ENCODE results near the gene PARD3B.

The PARD3B gene

DNA sequence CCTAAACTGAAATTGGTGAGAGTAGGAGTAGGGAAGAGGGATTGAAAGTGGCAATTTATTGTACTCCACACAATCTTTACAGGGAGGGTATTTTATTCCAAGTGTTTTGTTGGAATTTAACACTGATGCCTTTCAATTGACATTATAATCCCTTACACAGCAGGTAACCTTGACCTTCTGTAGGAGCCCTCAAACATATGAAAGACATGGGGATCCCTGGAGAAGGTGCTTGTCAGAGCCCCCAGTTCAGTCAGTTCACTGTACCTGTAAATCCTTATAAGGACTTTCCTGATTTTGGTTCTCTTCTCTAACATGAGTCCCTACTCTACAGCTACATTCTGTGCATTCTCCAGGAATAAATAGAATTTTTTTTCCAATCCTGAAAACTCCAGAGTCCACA lies 752.1 kb downstream of the PARD3B start:
- DNase-seq, result no peak

DNA sequence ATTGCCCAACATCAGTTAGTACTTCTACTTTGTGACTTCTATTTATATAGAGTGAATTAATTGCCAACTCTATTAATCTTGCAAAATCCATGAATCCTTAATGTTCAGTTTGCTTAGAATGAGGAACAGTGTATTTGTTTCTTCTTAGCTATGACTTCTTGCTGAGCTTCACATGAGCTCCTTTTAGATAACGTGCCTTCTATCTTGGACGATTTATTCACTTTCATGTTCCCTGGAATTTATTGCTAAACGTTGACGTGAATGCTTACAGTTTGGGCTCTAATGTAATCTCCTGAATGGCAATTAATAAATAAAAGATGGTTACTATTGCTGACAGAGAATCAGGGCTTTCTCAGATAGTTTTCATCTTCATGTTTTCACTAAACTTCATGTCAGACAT lies 752.6 kb downstream of the PARD3B start:
- no peak for DNase-seq

DNA sequence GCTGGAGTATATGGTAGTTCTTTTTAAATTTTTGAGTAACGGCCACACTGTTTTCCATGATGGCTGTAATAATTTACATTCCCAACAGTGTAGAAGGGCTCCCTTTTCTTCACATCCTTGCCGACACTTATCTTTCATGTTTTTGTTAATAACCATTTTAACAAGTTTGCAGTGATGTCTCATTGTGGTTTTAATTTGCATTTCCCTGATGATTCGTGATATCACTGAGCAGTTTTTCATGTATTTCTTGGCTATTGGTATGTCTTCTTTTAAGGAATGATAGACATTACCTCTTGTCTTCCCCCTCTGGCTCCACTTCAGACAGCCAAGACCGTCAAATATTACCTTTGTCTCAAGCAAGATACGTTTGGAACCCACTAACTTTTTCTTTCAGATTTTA lies 765.9 kb downstream of the PARD3B start:
- DNase-seq, result no peak

DNA sequence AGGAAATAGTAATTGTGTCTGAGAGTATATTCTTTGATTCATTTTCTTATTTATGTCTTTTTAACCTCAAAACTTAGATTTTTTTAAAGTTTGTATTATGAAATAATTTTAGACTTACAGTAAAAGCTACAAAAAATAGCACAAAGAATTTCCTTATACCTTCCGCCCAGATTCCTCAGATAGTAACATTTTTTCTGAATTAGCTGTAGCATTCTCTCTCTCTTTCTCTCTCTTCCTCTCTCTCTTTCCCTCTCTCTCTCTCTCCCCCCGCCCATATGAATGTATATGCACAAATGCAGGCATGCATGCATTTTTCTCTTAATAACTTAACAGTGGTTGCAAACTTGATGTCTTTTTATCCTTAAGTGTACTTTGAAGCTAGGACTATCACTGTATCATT lies 776.0 kb downstream of the PARD3B start:
- no peak for DNase-seq

DNA sequence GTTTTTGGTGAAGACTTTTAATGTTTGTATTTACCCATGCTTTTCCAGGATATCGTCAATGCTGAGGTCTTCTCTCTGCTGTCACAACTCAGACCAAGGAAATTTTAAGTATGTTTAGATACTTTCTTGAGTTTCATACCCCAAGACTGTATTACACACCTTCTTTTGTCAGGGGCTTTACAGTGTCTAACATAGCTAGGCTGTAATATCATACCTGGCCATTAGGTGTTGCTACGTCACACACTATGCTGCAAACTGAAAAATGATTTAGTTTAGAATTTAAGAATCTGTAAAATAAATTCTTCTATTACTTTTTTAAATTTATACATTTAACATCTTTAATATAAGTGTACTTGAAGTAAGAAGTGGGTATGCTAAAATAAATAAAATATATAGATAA lies 778.7 kb downstream of the PARD3B start:
- no peak for DNase-seq

DNA sequence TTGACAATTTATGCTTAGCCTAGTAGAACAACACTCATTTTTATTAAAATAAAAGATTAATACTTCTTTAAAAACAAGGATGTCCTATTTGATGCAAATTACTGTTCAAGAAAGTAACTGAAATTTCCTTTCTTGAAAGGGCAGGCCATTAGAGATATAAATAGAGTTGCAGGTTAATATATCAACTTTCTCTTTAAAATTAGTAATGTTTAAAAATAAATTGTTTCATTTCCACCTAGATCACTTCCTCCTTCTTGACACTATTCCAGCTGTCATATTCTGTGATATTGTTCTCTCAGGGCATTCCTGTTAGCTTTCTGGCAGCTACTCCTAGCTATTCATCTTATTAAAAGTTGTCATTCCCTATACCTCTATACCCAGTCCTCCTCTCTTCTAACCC lies 779.1 kb downstream of the PARD3B start:
- DNase-seq, result no peak

DNA sequence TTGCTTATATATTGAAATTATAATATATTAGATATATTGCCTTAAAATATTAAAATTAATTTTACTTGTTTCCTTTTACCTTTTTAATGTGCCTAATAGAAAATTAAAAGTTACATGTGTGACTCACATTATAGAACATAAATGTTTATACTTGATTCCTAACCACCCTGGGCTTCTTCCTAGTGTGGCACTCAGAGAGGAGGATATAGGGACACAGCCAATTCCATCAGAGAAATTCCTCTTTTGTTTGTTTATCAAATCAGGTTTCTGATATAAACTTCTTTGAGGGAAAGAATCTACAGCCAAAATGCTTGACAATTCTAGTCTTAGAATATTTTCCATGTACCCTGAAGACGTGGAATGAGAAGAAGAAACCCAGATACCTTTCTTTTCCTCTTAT lies 788.1 kb downstream of the PARD3B start:
- DNase-seq, result no peak

DNA sequence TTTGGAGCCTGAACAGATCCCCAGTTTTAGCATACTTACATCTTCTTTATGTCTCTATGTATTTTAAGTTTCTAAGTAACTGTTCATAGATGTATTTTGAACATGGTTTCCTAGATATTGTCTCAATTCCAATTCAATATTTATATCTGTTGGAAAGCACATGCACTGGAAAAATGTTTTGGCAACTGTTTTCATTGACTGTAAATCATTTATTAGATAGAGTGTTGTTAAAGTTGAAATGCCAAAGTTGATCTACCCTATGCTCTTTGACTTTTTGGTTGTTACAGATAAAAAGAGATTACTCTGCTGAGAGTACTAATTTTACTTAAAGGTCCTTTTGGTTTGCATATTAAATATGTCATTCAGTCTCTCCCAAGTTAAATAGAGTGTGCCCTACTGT lies 792.0 kb downstream of the PARD3B start:
- no peak for DNase-seq

DNA sequence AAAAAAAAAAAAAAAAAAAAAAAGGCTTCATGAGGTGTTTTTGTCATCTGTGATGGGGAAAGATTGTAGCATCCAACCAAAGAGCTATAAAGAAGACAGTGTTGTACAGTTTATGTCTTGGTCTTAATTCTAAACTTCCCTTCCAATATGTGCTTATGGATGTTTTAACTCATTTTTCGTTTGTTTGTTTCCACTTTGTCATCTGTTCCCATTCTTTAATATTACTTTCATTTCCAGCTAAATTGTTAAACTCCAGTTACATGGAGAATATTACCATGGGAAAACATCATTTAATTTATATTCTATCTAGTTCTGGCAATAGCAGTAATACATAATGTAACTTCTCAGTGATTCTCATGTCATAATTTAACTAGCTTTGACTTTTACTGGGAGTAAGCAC lies 792.9 kb downstream of the PARD3B start:
- DNase-seq, result no peak

DNA sequence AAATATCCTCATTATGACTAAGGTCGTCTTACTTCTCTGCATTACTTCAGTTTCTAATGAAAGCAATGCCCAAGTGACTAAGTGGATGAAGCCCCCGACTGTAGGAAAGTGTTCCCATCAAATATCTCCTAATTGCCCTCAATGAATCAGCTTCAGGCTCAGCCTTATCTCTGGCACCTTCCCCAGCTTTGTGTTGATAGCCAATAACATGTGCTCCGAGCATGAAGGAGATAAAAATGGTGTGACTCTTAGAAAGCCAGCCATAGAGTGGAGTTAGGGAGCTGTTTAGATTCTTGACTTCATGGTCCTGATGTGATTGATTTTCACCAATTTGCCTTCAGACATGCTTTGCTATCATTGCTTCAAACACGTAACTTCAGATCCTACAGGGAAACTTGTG lies 797.8 kb downstream of the PARD3B start:
- DNase-seq, result no peak

DNA sequence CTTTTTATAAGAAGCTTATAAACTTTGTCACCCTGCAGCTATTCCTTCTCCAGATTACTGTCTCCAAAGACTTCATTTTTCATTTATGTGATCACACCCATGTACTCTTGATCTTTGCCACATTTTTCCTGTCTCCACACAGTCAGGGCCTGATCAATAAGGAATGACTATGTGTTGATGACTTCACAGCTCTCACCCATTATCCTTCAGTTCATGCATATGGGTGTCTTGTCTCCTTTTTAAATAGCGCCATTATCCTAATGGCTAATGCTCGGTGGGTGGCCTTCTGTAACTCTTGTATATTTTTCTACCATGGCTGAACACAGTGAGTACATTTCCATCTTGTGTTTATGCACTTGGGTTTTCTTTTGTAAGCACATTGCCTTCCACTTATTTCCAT lies 801.4 kb downstream of the PARD3B start:
- no peak for DNase-seq

DNA sequence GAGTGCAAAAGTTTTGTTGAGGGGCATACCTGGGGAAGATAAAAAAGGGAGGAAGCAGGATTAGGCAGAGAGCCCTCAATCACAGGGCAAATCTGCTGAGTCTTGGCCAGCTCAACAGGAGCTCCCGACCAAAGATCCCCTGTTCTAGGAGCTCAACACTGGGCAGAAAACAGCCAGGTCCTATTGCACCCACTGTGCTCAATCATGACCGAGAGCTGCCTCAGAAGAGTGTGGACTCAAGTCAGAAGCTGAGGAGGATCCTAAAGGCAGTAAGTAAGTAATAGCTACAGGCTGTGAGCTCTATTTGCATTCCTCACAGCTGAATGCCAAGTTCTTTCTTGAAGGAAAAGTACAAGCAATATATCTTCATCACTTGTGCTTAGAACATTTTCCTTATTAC lies 802.6 kb downstream of the PARD3B start:
- DNase-seq, result no peak

DNA sequence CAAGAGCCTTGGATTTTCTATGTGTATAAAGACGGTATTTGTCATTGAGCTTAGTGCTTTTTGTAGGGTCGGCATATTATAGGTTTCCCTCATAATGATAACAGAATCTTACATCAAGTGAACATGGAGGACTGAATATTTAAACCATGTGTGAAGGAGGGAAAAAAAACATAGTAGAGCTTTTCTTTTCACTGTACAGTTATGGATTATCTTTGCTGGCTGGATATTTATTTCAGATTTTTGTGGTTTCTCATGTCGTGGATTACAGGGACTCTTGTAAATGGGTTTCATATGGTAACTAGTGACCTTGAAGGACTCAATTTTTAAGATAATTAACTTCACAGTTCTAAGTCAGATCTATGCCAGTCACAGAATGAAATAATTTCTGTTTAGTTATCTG lies 806.8 kb downstream of the PARD3B start:
- no peak for DNase-seq

DNA sequence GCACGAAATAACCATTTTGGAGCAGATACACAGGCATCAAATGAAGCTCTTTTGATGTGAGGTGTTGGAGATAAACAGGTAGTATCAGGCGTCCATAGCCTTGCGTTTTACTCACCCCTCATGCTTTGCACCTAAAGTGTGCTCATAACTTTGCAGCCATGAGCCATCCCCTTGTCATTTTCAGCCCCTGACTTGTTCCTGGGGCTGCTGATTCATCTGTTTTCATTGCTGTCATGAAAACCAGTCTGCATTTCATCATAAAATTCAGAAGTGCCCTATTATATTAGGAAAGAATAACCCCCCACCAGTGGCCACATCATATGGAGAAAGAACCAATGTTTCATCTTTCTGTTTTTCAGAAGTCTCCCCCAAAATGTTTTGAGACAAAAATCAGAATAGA lies 807.3 kb downstream of the PARD3B start:
- no peak for DNase-seq

DNA sequence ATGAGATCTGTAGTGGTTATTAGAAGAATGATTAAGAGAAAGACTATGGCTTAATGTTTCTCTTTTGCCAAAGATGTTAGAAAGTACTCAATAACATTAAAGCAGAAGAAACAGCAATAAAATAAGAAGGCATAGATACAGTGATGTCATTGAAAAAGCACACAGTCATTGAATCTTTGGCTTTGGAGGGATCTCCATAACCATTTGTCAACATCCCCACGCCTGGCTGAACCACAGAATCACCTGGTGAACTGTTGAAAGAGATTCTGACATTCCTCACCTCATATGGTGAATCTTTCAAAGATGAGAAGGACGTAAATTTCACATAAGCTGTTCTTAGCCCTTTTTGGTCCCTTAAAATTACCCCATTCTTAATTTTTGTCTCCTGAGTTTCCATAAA lies 812.5 kb downstream of the PARD3B start:
- DNase-seq, result no peak

DNA sequence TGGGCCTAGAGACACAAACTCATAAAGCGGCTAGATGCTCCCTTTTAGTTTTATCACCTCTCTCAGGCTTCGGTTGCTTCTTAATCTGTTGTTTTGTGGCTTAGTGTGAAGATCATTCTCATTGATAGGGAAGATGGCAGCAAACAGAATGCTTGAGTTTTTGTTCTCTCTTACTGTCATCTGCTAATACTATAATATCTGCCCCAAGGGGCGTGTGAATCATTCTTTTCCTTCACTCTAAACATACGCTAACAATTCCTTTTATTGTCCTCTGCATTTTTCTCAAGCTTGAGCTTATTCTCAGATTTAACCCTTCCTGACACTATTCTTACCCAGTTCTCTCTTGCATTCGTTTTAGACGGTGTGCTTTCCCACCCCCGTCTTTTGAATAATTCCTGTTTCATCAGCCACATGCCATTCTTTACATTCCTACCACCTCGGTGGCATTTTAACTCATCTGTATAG lies 813.1 kb downstream of the PARD3B start:
- no peak for DNase-seq

DNA sequence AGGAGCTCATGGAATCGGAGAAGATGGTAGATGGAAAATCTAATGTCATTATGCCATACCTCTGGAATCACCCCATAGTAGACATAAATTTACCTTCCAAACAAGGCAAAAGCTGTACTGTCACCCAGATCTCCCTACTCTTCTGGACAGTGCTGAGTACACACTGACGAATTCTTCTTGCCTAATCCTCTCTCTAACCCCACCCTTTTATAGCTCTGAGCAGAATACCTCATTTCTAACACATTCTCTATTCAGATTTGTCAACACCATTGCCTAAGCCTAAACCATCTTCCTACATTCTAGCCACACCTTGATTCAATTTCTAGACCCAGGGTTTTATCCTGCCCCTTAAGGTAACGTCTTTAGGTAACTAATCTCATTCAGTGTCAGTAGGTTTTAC lies 816.0 kb downstream of the PARD3B start:
- no peak for DNase-seq

DNA sequence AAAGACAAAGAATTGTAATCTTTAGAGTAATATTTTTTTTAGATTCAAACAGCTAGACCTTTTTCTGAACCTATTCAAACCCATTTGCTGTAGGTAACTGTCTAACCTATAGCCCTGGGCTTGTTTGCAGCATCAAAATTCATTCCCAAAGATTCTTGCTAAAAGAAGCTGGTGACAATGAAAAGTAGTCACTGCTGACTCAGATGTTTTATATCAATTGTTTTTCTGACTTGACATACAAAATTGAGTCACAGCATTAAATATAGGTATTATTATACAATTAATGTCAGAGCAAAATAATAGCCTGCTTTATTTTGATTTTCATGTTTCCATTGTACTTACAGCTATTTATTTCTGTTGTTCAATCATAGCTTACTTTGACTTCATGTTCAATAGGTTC lies 816.7 kb downstream of the PARD3B start:
- no peak for DNase-seq

DNA sequence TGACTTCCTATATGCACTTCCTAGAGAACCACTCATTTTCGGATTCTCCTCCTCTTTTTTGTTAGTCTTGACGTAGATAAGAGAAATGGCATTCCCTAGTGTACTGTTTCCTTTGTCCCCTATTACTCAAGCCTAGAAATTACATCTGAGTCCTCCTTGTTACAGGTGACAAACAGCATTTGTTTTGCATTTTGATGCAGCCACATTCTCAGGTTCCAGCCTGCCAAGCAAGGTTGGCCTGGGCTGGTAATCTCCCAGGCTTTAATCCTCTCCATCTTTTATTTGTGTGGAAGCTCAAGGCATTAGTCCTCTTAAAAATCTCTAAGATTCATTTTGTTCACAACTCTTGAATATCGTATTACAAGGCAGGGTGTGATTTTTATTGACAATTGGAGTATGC lies 819.0 kb downstream of the PARD3B start:
- peak; percentile 41 for DNase-seq

DNA sequence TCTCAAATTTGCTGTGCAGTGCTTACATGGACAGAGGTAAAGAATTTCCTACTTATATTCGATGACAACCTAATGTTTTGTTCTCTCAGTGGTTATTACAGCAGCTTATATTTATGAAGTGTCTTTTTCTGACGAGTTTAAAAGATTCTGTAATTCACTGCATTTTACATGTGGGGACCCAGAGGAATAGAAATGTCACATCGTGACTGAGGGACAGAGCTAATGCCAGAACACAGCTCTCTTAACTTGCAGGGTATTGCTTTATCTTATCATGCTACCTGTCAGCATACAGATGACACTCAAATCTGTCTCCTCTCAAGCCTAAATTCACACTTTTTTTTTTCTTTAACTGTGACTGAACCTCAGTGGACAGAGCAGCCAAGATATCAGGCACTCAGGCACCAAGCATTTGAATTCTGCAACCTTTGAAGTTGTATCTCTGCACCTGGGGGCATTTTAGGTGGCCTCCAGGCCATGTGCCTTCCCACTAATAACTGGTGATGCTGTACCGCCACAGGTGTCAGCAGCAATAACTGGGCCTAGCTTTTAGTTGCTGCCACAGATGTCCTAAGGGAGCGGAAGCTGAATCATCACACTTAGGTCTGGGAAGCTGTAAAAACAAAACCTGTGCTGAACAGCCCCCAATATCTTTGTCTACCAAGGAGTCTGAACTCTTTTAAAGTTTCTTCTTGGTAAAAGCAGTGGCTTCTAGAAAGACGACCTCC lies 821.2 kb downstream of the PARD3B start:
- no peak for DNase-seq

DNA sequence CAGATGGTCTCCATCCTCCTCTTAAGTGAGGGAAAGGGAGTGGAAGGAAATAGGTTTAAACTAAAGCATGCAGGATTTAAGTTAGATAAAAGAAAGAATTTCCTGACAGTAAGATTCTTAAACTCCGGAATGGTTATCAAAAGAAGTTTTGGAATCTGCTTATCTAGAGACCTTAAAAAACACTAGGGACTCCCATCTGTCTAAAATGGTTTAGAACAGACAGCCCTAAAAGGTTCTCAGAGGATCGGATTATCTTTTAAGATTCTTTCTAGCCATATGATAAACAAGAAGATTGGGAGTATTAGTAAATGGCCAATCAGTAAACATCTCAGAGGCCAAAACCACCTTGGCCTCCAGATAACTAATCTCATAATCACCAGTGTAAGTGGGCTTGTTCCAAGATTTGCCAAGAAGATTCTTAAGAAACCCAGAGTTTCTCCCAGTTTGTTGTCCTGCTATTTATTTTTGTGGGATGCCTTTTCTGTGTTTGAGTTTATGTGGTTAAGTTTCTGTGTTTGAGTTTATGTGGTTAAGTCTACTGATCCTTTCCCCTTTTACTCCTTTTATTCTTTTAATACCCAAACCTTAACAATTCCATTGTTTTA lies 822.2 kb downstream of the PARD3B start:
- DNase-seq, result no peak

DNA sequence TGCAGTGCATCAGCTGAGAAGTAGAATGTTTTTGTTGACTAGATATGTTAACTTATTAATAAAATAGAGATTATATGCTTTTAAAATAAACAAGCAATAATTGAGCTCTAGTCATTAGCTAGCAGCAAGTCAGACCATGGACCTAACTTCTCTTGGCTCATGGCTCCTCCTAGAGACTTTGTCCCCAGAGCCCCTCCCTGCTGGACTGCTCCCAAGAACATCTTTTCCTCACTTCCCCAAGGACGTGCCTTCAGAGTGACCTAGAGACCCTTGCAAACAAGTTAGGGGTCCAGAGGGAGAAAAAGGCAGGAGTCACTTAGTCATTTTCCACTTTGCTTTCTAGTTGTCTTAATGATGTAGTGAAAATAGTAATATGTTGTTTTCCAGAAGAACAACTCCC lies 824.5 kb downstream of the PARD3B start:
- DNase-seq, result no peak

DNA sequence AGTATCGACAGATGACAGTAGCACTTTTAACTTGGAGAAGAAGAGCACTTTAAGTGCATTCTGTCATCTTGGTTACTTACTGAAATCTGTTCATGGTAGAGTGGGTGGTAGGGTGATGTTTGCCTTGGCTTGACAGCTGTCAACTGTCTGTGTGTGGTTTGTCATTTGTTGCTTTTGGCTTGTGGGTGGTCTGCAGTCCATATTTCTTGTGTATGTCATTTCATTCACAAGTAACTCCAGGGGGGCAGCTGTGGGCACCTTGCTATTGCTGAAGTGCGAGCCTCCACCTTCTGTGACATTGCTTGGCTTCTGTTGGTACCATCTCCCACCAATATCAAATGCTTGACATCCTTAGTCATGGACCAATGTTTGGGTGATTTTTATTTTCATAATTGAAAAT lies 825.5 kb downstream of the PARD3B start:
- DNase-seq, result no peak

DNA sequence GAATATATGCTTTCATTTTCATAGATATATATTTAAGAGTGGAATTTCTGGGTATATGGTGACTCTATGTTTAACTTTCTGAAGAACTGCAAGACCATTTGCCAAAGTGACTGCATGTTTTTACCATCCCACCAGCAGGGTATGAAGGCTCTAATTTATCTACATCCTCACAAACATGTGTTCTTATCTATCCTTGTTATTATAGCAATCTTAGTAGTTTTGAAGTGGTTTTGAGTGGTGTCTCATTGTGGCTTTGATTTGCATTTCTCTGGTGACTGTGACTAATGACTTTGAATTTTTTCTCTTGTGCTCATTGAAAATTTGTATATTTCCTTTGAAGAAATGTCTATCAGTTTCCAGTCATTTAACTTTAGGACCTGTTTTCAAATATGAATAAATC lies 826.9 kb downstream of the PARD3B start:
- DNase-seq, result no peak

Measured in NCI-H2107 (cell line).